Chondrocyte (in vitro differentiated cells): ENCODE measurements around the gene SOBP. TPM values are rescaled to one million over a fixed set of nuclear protein-coding genes. Genes with fewer than 3 reads are reported as not detected.

Source experiments
- DNase-seq: peaks from one replicate; pipeline ENCODE4 v3.0.0; 2021; ENCODE audit warnings: mixed read lengths, low spot score
- H3K27ac Mint-ChIP-seq: one replicate; pipeline ENCODE4 v1.8.0; 2021; ENCODE audit warnings: mild to moderate bottlenecking, moderate library complexity, mixed read lengths; ENCODE audit not compliant: unreplicated experiment
- H3K27me3 Mint-ChIP-seq: 2 replicates; pipeline ENCODE4 v1.8.0; 2021; ENCODE audit warnings: low read depth, mixed read lengths
- H3K36me3 Mint-ChIP-seq: 2 replicates; pipeline ENCODE4 v1.8.0; 2021; ENCODE audit warnings: low read depth, mixed read lengths
- H3K4me1 Mint-ChIP-seq: 2 replicates; pipeline ENCODE4 v1.8.0; 2021; ENCODE audit warnings: low read depth, mild to moderate bottlenecking, mixed read lengths
- H3K4me3 Mint-ChIP-seq: one replicate; pipeline ENCODE4 v1.8.0; 2021; ENCODE audit warnings: mild to moderate bottlenecking, moderate library complexity, mixed read lengths; ENCODE audit not compliant: unreplicated experiment
- H3K9me3 Mint-ChIP-seq: 2 replicates; pipeline ENCODE4 v1.8.0; 2021; ENCODE audit warnings: low read depth, mixed read lengths
- total RNA-seq: library from RNA; stranded (reverse); gene quantifications from 3 replicates; pipeline ENCODE4 v1.2.1, GENCODE V29; 2021
- TF ChIP-seq, protein P1 (sequence below): fragments of 200-600 bp; sonication (generic); IDR thresholded peaks from 2 replicates; pipeline ENCODE4 v1.5.0; 2021; ENCODE audit warnings: antibody characterized with exemption, mild to moderate bottlenecking, moderate library complexity

SOBP gene
- total RNA-seq, 1 donor from 2014 or later = 6.6 TPM

DNA sequence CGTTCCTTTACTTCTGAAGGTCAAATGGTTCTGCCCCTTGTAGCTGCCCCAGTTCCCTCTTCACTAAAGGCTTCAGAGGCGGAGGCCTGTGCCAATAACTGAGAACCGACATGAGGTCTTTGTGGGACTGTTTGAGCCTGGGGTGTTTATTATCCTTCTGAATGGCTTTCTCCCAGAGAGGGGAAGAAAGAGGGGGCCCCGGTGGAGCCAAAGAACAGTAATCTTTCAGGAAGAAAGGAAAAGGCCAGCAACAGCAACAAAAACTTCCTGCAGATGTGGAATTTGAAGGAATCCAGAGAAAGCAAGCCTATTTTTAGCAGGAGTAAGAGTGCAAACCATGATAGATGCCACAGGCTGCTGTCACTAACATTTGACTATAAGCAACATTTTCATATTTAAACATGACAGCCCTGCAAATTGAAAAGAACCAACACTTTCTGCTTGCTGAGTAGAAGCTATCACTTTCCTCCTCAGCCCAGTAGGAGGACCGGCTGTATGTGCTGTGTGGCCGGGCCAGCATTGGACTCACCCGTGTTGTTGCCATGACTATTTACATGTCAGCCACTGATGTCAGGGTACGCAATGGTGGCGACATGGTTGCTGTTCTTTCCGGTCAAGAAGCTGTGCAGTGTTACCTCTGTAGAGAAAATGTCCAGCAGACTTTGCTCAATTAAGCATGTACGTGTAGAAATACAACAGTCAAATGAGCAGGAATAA, 121.3 kb downstream of the SOBP start:
- TF ChIP-seq, protein P1, sequence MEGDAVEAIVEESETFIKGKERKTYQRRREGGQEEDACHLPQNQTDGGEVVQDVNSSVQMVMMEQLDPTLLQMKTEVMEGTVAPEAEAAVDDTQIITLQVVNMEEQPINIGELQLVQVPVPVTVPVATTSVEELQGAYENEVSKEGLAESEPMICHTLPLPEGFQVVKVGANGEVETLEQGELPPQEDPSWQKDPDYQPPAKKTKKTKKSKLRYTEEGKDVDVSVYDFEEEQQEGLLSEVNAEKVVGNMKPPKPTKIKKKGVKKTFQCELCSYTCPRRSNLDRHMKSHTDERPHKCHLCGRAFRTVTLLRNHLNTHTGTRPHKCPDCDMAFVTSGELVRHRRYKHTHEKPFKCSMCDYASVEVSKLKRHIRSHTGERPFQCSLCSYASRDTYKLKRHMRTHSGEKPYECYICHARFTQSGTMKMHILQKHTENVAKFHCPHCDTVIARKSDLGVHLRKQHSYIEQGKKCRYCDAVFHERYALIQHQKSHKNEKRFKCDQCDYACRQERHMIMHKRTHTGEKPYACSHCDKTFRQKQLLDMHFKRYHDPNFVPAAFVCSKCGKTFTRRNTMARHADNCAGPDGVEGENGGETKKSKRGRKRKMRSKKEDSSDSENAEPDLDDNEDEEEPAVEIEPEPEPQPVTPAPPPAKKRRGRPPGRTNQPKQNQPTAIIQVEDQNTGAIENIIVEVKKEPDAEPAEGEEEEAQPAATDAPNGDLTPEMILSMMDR = peak; percentile 19
- DNase-seq = no peak
- H3K9me3 Mint-ChIP-seq = no peaks in the 10 kb centered on the region
- H3K4me3 Mint-ChIP-seq = no peak overlapping the region
- H3K27ac Mint-ChIP-seq = peak overlapping the region; percentile 74
- no peaks in the 10 kb centered on the region for H3K36me3 Mint-ChIP-seq
- no peaks in the 10 kb centered on the region for H3K27me3 Mint-ChIP-seq
- peaks cover 29% of the 10 kb centered on the region for H3K4me1 Mint-ChIP-seq

DNA sequence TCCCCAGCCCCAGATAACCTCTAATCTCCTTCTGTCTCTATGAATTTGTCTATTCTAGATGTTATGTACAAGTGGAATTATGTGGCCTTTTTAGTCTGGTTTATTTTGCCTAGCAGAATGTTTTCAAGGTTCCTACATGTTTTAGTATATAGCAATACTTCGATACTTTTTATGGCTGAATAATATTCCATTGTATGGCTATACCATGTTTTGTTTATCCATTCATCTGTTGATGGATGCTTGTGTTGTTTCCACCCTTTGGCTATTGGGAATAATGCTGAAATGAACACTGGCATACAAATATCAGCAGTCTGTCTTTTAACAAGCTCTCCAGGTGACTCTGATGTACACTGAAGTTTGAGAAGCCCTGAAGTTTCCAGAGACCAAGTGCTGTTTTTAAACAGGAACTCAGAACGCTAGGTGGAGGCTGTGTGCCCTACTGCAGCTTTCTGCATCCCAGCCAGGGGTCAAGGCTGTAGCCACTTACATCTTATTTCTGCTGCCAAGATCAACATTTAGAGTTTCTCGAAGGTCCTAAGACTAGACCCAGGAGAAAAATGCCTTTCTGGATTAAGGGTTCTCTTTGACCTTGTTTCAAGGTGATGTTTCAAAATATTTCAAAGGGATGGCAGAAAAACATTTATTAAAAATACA, 123.0 kb downstream of the SOBP start:
- Mint-ChIP-seq H3K27ac (peak overlapping the region; percentile 9), H3K4me3 (no peak overlapping the region), H3K9me3 (no peaks in the 10 kb centered on the region), H3K27me3 (no peaks in the 10 kb centered on the region), H3K36me3 (no peaks in the 10 kb centered on the region), H3K4me1 (peaks cover 36% of the 10 kb centered on the region)
- TF ChIP-seq, protein P1 = no peak
- DNase-seq = no peak

DNA sequence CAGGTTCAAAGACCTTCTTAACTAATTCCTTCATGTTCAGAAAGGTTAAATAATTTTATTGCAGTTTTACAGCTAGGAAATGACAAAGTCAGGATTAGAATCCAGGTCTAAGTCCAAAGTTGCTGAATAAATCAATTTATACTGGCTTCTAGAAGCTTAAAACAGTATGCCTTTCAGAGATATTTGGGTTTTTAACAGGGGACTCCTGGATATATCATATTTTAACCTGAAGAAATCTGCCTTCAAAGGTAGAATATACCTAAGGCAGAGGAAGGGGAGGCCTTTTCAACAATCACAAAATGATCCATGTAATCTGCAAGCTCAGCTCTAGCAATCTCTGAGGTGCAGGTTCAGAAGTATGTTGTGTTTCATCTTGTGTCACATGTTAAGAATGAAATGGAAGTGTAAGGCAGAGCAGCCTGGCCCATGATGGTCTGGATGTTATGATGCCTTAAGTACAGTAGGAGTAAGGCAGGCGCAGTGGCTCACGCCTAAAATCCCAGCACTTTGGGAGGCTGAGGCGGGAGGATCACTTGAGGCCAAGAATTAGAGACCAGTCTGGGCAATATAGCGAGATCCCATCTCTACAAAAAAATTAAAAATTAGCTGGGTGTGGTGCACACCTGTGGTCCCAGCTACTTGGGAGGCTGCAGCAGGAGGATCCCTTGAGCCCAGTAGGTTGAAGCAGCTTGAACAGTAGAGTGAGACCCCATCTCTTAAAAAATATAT, 123.9 kb downstream of the SOBP start:
- Mint-ChIP-seq H3K4me1 (peaks cover 36% of the 10 kb centered on the region), H3K36me3 (no peaks in the 10 kb centered on the region), H3K4me3 (no peak overlapping the region), H3K27ac (no peak overlapping the region), H3K9me3 (no peaks in the 10 kb centered on the region), H3K27me3 (no peaks in the 10 kb centered on the region)
- DNase-seq = no peak
- TF ChIP-seq, protein P1 = no peak

DNA sequence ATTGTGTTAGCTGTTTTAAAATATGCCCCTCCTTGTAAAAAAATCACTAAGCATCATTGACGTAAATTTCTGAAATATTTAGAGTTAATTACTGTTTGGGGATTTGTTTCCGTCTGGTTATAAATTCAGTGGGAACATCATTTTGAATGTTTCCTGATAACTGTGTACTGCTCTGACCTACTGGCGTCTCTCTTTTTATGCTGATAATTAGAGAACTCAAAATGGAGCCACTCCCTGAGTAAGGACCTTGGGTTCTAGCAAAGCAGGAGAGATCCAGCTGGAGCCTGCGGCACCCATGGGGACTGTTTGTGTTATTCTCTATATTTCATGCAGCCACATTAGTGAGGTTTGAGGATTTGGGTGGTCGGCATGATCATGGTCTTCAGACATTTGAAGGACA, 124.9 kb downstream of the SOBP start:
- no peaks in the 10 kb centered on the region for H3K27me3 Mint-ChIP-seq
- H3K4me1 Mint-ChIP-seq = peaks cover 35% of the 10 kb centered on the region
- no peak for DNase-seq
- H3K4me3 Mint-ChIP-seq = no peak overlapping the region
- H3K27ac Mint-ChIP-seq = no peak overlapping the region
- H3K9me3 Mint-ChIP-seq = no peaks in the 10 kb centered on the region
- H3K36me3 Mint-ChIP-seq = no peaks in the 10 kb centered on the region
- TF ChIP-seq, protein P1 = no peak

DNA sequence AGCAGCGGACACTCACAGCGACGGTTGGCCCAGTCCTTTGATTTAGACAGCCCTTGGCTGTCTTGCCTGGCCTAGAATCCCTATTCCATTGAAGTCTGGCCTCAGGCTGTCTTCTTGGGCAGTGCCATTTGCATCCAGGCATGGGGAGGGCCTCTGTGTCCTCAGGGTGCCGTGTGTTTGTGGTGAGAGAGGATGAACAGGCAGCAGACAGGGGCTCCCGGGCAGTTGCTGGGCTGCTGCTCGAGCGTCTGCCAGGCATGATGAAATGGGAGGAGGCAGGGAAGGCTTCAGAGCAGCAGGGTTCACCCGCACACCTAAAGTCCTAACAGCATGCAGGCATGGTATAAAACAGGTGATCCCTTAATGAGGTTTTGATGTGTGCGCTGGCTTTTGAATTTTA, 126.9 kb downstream of the SOBP start:
- H3K9me3 Mint-ChIP-seq = no peaks in the 10 kb centered on the region
- DNase-seq = no peak
- no peak overlapping the region for H3K27ac Mint-ChIP-seq
- no peak overlapping the region for H3K4me3 Mint-ChIP-seq
- H3K27me3 Mint-ChIP-seq = no peaks in the 10 kb centered on the region
- TF ChIP-seq, protein P1 = no peak
- H3K4me1 Mint-ChIP-seq = peaks cover 22% of the 10 kb centered on the region
- no peaks in the 10 kb centered on the region for H3K36me3 Mint-ChIP-seq
